SU-DHL-6 (cell line): ENCODE data around the gene TTC39C.

Source experiments
- EZH2phosphoT487 ChIP-seq: fragments of 200-600 bp; sonication (generic), shearing (Covaris generic); conservative IDR thresholded peaks from 2 replicates; pipeline ENCODE4 v1.6.1; 2018; ENCODE audit warnings: mild to moderate bottlenecking, antibody characterized with exemption, low read length, moderate library complexity, mixed read lengths
- TF ChIP-seq, protein P1 (sequence below): fragments of 200-600 bp; sonication (generic); IDR thresholded peaks from one replicate; pipeline ENCODE4 v1.5.1; 2017; ENCODE audit warnings: antibody characterized with exemption, mild to moderate bottlenecking, low read length, moderate library complexity; ENCODE audit not compliant: insufficient read depth, poor library complexity, severe bottlenecking

DNA sequence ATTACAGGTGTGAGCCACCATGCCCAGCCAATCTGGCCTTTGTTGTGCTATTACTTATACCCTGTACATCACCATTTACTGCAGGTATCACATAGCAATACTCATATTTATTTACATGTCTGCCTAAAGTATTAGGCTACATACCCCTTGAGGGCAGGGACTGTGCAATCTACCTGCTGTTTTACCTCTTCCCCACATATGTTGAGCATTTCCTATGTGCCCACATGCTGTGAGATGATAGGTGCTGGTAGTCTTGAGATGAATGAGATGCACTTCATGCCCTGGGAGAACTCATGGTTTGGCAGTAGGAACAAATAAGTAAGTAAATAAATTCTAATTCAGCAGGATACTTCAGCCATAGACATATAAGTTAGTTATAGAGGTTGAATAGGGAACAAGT lies 59.2 kb downstream of the TTC39C start:
- TF ChIP-seq, protein P1, sequence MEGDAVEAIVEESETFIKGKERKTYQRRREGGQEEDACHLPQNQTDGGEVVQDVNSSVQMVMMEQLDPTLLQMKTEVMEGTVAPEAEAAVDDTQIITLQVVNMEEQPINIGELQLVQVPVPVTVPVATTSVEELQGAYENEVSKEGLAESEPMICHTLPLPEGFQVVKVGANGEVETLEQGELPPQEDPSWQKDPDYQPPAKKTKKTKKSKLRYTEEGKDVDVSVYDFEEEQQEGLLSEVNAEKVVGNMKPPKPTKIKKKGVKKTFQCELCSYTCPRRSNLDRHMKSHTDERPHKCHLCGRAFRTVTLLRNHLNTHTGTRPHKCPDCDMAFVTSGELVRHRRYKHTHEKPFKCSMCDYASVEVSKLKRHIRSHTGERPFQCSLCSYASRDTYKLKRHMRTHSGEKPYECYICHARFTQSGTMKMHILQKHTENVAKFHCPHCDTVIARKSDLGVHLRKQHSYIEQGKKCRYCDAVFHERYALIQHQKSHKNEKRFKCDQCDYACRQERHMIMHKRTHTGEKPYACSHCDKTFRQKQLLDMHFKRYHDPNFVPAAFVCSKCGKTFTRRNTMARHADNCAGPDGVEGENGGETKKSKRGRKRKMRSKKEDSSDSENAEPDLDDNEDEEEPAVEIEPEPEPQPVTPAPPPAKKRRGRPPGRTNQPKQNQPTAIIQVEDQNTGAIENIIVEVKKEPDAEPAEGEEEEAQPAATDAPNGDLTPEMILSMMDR, result no peak
- TF ChIP-seq EZH2phosphoT487, result no peak
